Hematopoietic multipotent progenitor cell treated with erythropoietin and hydrocortisone succinate and interleukin-3 and kit ligand, for 6 days (in vitro differentiated cells): ENCODE data around the gene YY1.
"Not testable (repeated sequence)": the region's sequence is repeated elsewhere in the genome, so short reads cannot be mapped to it uniquely, and the experiment has no call there.

Experiments used
- DNase-seq: peaks from one replicate; pipeline ENCODE4 v3.0.0-alpha.2; 2015

Gene YY1

DNA sequence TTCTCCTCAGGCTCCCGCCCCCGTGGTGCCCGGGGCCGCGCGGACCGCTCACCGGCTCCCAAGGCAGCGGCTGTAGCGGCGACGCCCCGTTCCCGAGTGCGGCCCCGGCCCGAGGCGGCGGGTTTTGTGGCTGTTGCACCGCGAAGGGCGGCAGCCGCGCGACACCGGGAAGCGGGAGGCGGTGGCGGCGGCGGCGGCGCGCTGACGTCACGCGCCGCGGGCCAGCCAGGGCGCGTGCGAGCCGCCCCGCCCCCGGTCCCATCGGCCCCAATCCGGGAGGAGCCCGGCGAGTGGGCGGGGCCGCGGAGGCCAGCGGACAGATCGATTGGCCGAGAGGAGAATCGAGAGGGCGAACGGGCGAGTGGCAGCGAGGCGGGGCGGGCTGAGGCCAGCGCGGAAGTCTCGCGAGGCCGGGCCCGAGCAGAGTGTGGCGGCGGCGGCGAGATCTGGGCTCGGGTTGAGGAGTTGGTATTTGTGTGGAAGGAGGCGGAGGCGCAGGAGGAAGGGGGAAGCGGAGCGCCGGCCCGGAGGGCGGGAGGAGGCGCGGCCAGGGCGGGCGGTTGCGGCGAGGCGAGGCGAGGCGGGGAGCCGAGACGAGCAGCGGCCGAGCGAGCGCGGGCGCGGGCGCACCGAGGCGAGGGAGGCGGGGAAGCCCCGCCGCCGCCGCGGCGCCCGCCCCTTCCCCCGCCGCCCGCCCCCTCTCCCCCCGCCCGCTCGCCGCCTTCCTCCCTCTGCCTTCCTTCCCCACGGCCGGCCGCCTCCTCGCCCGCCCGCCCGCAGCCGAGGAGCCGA, at the start of gene YY1:
Gene YY1, plus strand, starts transcription at position 726 of the 792 bp plus-strand sequence. CDS start 101 bp downstream, outside the sequence.
- DNase-seq, result peak; percentile 99

DNA sequence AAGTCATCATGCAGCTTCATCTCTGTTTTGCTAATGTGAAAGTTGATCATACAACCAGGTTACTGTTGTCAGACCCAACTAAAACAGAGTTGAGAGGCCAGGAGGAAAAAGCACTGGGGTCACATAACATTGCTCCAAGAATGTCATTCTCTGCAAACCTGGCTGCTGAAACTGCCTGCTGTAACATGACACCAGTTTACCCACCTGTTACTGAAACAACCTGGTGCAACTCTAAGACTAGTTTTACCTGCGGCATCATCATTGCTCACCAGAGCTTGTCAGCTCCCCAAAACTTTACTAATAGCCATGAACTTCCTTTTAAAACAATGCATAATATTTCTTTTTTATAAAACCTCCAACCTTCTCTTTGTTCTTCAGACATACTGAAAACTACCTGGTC, 48.8 kb upstream of the YY1 start:
- no peak for DNase-seq

DNA sequence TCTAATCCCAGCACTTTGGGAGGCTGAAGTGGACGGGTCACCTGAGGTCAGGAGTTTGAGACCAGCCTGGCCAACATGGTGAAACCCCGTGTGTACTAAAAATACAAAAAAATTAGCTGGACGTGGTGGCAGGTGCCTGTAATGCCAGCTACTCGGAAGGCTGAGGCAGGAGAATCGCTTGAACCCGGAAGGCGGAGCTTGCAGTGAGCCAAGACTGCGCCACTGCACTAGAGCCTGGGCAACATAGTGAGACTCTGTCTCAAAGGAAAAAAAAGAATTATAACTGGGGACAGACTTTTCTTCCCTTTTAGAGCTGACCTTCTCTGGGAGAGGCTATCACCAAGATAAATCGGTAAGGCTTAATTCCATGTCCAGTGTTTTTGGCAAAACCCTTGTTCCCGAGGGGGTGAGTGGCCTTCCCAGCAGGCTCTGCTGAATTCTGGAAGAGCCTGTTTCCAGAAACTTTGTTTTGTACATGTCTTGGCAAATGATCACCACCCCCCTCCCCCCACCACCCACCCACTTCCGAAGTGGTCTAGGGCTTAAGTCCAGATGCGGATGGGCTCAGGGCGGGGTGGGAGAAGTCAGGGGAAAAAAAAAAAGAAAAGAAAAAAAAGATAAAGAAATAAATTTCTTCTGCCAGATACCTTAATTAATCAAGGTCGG, 47.2 kb upstream of the YY1 start:
- no peak for DNase-seq

DNA sequence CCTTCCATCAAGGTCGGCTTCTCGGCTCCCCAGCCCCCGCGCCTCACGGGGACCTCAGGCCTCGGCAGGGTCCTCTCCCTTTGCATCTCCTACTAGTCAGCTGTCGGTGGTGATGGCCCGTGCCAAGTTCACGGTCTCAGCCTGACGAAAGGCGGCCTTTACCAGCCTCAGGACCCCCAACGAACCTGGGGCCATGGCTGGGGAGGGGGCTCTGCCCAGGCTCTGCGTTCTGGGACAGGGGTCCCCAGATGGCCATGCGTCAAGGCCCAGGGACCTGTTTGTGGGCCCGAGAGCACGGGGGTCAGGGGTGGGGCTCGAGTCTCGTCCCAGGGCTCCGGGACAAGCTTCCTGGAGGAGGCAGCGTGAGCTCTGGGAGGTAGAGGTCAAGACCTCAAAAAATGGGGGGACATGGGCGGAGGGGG, 46.7 kb upstream of the YY1 start:
- DNase-seq, result peak; percentile 40

DNA sequence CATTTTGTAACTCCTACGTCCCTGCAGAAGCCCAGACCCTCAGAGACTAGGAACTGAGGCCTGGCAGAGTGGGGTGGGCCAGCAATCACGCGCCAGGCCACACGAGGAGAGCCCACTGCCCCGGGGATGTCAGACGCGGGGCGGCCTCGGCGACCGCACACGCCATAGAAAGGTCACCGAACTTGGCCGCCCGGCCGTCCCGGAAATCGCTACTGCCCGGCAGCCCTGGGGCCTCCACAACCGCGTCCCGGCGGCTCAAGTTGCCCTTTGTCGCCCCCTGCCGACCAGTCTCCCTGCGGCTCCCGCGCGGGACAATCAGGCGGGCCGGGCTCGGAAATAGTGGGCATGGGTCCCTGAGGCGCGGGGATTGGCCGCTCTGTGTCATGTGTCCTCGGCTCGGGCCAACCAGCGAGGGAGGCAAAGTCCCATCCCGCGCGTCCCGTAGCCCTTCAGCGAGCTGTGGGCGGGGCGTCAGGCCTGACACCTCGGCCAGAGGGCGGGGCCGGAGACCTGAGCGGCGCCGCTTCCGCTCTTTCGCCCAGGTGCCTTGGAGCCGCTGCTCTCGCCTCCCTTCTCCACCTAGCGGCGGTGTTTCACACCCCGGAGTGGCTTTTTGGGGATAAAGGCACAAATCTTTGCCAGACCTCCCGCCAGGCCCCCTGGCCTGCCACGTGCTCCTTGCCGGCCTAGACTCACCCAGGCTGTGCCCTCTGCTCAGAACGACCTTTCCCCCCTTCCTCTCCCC, 46.1 kb upstream of the YY1 start:
- DNase-seq, result peak; percentile 100

DNA sequence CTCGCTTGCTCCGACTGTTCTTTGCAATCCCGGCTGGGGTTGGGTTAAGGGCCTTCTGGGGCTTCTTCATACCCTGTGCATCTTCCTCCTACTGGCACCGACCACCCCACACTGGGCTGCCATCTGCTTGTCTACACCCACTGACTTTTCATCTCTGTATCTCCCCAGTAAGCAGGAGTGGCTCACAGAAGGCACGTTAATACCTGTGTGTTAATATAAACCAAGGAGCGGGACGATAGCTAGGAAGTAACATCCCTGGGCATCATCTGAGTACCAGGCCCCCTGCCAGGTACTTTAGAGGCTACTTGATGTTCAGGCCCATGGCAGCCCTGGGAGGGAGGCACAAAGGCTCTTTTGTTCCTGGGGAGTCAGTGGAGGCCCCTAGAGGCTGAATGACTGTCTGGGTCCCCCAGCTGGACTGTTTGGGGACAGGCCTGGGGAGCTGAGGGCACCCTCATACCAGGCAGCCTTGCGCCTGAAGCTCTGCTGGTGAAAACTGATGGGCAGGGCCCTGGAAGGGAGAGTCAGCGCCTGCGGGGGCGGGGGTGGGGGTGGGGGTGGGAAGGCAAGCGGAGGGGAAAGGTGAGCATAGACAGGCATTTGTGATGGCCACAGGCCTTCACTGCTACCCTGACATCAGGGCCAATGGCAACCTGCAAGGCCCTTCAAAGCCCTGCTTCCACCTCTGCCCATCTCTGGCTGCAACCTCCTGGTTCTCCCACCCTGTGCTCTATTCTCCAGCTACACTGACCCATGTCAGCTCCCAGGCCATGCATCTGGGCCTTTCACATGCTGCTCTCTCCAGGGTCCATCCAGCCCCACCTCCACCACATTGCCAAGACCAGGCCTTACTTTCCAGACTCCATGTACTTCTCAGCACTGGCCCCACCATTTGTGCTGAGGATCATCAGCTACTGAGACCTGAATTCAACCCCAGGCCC, 45.3 kb upstream of the YY1 start:
- peak; percentile 61 for DNase-seq

DNA sequence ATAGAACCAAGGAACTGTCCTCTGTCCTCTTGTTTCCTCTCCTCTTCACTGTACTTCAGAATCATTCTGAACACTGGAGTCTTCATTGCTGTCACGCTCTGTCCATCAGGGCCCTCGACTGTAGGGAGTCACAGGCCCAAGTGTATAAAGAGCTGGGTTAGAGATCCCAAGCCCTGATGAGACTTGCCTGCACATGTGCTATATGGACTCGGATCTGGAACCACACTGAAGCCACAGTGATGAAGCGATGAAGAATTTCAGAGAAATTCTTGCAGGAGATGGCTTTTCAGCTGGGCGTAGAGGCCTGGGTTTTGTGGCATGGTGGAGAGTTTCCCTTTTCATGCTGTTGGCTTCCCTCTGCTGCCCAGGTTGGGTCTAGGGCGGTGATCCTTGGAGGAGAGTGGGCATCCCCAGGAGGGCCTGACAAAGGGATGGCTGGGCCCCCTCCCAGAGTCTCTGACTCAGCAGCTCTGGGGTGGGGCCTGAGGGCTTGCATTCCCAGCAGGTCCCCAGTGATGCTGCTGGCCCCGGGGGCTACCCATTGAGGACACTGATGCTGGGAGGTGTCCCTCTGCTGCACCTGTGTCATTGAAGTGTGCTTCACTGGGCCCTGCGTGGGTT, 39.6 kb upstream of the YY1 start:
- DNase-seq, result no peak

DNA sequence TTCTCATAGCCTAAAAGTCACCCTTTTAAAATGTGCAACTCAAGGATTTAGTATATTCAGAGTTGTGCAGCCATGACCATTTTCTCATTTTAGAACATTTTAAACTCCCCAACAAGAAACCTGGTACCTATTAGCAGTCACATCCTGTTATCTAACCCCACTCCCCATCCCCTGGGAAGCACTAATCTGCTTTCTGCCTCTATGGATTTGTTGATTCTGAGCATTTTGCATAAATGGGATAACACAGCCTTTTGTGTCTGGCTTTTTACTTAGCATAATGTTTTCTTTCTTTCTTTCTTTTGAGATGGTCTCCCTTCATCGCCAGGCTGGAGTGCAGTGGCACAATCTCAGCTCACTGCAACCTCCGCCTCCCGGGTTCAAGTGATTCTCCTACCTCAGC, 38.6 kb upstream of the YY1 start:
- no peak for DNase-seq

DNA sequence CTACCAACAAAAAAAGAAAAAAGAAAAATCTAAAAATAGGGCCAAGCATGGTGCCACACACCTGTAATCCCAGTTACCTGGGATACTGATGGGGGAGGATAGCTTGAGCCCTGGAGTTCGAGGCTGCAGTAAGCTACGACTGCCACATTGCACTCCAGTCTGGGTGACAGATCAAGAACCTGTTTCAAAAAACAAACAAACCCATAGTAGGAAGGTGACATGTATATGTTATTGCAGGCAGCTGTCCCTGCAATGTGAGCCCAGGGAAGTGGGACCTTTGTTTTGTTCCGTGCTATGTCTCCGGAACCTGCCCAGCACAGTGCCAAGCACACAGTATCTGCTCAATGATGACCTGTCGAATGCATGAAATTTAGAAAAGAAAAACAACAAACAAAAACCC, 37.2 kb upstream of the YY1 start:
- no peak for DNase-seq

DNA sequence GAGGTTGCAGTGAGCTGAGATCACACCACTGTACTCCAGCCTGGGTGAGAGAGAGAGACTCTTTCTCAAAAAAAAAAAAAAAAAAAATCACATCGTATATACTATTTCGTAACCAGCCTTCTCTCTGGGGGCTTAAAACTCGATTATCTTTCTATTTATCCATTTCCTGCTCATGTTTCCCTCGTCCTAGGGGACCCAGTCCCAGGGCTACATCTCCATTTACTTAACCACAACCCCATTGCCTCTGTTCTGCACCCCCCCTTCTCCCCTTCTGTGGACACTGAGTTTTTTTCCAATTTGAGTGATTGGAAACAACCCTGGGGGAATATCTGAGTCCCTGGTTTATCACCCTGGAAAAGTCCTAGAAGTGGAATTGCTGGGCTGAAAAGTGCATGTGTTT, 36.2 kb upstream of the YY1 start:
- no peak for DNase-seq

DNA sequence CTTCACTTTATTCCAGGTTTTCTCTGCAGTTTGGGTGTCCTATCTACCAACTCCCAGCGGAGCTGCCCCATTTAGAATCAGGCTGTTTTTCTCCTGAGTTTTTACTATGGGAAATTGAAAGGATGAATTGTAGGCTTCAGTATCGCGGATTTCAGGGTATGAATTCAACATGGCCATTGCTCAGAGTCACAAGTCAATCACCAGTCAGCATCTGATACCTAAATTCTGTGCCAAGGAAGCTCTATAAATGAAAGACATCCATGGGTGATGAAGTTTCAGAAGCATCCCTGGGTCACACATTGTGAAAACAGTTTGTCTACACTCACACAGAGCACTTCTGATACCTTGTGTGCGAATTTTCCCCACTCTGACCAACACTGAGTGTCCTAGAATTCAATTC, 35.8 kb upstream of the YY1 start:
- no peak for DNase-seq

DNA sequence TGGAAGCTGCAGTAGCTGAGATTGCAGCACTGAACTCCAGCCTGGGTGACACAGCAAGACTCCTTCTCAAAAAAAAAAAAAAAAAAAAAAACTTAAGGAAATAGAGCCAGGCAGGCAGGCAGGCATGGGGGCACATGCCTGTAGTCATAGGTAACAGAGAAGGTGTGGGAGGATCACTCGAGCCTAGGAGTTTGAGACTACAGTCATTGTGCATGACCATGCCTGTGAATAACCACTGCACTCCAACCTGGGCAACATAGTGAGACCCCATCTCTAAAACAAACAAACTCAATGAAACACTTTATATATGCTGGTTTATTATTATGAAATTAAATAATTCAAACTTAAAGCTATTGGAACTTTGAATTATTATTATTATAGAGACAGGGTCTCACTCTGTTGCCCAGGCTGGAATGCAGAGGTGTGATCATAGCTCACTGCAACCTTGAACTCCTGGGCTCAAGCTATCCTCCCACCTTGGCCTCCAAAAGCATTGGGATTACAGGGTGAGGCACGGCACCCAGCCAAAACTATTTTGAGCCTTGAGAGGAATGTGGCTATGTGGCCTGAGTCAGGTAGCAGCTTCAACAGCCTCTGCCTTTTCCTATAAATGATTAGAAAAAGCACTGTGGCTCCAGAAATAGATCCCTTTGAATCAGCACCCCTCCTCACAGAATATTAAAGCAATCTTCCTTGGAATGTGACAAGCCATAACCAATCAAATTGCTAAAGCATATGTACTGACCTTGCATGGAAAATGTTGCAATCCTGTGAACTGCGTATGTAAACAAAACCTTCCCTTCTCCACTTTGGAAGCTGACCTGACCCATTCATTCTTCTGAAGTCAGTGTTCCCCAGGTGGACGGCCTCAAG, 34.7 kb upstream of the YY1 start:
- DNase-seq, result no peak

DNA sequence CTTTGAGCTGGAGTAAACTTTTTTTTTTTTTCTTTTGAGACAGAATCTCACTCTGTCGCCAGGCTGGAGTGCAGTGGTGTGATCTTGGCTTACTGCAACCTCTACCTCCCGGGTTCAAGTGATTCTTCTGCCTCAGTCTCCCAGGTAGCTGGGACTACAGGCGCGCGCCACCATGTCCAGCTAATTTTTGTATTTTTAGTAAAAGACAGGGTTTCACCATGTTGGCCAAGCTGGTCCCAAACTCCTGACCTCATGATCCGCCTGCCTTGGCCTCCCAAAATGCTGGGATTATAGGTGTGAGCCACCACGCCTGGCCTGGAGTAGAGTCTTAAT, 34.1 kb upstream of the YY1 start:
- not testable (repeated sequence) for DNase-seq

DNA sequence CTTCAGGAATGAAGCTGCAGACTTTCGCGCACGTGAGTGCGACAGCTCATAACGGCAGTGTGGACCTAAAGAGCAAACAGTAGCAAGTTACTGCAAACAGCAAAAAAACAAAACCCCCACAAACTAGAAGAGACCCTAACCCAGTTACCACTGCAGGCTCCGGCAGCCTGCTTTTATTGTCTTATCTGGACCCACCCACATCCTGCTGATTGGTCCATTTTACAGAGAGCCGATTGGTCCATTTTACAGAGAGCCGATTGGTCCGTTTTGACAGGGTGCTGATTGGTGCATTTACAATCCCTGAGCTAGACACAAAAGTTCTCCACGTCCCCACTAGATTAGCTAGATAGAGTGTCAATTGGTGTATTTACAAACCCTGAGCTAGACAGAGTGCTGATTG, 31.4 kb upstream of the YY1 start:
- DNase-seq, result not testable (repeated sequence)

DNA sequence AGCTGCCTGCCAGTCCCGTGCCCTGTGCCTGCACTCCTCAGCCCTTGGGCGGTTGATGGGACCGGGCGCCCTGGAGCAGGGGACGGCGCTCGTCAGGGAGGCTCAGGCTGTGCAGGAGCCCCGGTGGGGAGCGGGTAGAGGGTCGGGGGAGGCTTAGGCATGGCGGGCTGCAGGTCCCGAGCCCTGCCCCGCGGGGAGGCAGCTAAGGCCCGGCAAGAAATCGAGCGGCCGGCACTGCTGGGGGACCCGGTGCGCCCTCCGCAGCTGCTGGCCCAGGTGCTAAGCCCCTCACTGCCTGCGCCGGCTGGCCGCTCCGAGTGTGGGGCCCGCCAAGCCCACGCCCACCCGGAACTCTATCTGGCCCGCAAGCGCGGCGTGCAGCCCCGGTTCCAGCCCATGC, 30.8 kb upstream of the YY1 start:
- DNase-seq, result not testable (repeated sequence)

DNA sequence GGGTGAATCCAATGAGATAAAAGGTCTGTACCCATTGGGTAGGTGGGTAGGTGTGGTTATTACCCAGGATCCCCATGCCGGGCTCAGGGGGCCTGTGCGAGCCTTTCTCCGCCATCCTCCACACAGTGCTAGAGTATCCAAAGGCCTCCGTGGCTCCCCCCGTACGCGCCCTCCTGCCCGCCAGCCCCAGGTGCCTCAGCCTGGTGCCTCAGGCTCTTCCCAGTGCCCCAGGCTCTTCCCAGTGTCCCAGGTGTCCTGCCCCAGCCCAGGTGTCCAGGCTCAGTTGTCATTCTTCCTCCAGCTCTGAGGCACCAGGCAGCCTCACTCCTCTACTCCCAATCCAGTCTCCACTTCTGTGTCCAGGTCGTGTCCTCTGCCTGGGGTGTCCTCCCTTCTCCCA, 27.6 kb upstream of the YY1 start:
- DNase-seq, result no peak

DNA sequence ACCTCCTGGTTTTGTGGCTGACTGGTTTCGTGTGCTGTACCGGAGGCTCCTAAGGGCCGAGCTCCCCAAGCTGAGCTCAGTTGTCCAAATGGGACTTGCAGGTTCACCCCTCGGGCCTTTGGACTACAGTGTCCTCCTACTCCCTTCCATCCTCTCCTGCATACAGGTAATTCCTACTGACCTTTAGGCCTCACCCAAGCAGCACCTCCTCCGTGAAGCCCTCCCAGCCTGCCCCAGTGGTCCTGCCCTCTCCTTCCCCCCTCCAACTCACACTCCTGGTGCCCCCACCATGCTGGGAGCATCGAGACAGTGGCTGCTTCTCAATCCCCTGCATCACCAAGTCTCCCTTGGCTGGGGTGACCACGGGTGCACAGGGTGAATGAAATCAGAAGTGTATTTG, 27.1 kb upstream of the YY1 start:
- DNase-seq, result no peak

DNA sequence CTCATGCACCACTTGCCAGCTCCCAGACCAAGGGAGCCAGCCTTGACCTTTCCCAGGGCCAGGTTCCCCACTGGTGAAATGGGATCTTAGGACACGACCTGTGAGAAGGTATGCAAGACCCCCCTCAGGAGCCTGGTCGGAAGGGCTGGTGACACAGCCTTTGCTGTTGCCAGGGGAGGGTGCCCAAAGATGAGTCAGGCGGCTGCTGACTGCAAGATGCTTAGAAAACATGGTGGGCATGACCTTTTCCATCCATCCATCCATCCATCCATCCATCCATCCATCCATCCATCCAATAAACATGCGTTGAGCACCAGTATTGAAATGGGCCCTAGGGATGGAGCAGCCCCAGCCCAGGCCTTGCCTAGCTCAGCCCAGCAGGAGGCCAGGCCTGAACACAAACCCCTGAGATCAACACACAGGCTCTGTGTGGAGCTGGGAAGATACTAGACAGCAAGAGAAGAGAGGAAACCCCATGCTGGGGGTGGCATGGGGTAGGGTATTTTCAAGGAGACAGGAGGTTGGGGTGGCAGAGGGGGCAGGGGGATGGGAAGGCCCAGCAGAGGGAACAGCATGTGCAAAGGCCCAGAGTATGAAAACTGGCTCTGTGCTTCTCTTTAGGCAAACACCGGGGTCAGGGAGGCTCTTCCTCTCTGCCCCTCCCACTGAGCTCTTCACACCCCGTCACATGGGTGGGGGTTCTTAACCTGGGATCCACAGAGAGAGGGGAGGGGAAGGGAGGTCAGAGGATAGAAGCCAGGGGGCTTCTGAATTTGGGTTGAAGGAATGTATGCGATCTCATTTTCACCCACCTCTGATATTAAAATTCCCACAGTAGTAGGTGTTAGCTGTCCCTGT, 26.2 kb upstream of the YY1 start:
- DNase-seq, result peak; percentile 45

DNA sequence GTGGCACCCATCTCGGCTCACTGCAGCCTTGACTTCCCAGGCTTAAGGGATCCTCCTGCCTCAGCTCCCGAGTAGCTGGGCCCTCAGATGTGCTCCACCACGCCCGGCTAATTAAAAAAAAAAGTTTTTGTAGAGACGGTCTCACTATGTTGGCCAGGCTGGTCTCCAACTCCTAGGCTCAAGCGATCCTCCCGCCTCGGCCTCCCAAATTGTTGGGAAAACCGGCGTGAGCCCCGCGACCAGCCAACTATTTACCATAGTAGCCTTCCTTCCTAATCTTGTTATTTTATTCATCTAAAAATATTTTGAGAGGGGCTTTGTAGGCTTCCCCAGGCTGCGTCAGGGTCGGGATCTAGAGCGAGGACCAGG, 25.4 kb upstream of the YY1 start:
- DNase-seq, result peak; percentile 42
